Astrocyte (in vitro differentiated cells and primary cell): ENCODE data around the gene MARCHF9.

Source experiments
- EZH2 ChIP-seq: IDR thresholded peaks from 2 replicates; pipeline ENCODE4 v1.6.1; 2012; ENCODE audit warnings: mild to moderate bottlenecking, low read length, inconsistent platforms; ENCODE audit not compliant: insufficient read depth
- TF ChIP-seq, protein P1 (sequence below): IDR thresholded peaks from 2 replicates; pipeline ENCODE4 v1.5.1; 2011; ENCODE audit warnings: low read depth, mild to moderate bottlenecking, inconsistent platforms, low read length, moderate library complexity; ENCODE audit not compliant: insufficient read depth

- TF ChIP-seq, protein P1, sequence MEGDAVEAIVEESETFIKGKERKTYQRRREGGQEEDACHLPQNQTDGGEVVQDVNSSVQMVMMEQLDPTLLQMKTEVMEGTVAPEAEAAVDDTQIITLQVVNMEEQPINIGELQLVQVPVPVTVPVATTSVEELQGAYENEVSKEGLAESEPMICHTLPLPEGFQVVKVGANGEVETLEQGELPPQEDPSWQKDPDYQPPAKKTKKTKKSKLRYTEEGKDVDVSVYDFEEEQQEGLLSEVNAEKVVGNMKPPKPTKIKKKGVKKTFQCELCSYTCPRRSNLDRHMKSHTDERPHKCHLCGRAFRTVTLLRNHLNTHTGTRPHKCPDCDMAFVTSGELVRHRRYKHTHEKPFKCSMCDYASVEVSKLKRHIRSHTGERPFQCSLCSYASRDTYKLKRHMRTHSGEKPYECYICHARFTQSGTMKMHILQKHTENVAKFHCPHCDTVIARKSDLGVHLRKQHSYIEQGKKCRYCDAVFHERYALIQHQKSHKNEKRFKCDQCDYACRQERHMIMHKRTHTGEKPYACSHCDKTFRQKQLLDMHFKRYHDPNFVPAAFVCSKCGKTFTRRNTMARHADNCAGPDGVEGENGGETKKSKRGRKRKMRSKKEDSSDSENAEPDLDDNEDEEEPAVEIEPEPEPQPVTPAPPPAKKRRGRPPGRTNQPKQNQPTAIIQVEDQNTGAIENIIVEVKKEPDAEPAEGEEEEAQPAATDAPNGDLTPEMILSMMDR: no peak
- TF ChIP-seq EZH2: no peak
These were observed 23.0 kb downstream of the MARCHF9 start for GRCh38 chr12:57777911-57778310.
